GM19351 (cell line): ENCODE measurements around the gene MT1B.

Source experiments
- ATAC-seq: cut with Tn5 transposase; IDR thresholded peaks from one replicate; pipeline ENCODE4 v1.9.1; 2021; ENCODE audit warnings: mild to moderate bottlenecking, moderate library complexity; ENCODE audit not compliant: unreplicated experiment

Gene MT1B

DNA sequence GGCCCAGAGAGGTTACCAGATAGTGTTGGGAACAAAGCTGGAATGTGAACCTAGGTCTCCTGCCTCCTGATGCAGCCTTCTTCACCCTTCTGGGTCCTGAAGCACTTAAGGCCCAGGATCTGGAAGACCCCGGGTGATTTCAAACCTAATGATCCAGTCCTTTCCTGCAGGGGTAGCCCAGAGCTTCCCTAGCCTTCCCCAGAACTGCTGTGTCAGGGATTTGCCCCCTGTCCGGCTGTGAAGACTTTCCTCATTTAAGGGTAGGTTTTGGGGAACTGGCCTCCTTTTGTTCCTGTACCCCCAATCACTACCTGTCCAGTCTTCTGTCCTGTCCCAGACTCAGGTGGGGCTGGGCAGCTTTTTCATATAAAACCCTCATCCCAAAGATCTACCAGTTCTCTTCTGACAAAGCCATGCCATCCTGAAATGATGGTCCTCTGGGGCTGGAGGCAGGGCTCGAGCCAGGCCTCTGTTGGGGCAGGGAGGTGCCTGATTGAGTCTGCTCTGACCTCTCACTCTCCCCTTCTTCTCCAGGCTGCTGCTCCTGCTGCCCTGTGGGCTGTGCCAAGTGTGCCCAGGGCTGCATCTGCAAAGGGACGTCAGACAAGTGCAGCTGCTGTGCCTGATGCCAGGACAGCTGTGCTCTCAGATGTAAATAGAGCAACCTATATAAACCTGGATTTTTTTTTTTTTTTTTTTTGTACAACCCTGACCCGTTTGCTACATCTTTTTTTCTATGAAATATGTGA is 31.9 kb downstream of the MT1B start:
- ATAC-seq: no peak

DNA sequence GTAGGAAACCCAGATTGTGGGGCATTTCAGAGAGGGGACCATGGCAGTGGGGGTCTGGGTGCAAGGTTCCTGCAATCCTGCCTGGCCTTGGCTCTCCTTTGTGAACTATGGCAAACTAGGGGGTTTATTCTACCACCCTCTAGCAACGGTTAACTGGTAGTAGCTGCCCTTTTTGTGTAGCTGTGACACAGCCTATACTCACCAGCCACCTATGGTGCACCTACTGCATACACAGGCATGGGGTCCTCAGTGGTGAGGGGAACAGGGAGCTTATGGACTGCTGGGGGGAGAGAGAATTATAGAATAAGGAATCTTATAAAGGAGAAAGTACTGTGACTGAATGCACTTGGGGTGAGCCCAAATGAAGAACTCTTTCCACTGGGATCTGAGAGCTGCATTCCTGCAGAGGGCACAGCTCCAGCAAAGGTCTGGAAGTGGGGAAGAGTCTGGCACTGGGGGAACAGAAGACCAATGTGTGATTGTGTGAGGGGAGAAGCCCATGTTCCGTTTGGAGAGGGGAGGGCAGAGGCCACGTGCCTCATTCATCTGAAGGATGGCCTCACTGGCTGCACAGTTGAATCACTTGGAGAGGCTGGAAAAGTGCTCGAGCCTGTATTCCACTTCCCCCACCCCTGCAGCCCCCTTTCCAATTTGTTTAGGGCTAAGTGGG is 32.7 kb downstream of the MT1B start:
- ATAC-seq: no peak

DNA sequence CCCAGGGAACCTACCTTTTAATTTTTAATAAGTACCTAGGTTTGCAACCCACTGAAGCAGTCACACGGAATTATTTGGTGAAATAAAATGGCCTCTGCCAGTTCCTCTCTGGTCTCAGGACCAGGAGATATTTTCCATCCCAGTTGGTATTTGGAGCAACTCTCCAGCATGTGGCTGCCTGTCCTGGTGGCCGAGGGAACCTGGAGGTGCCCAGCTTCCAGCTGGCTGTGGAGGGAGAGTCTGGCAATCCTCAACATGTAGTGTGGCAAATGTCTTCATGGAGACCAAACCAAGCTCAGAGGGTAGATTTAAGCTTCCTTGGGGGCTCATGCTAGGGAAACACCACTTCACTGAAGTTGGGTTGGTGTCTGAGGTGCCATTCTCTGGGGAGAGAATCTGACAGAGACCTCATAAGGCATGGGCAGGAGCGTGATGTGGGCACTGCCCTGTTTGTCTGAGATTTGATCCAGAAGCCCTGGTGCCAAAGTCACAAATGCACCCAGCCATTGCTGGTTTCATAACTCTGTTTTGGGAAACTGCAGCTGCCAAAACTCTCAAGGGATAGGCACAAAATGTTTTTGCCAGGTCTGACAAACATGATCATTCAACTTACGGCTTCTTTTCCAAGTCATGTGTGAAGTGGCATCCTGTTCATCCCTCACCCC is 33.4 kb downstream of the MT1B start:
- no peak for ATAC-seq

- ATAC-seq: no peak
These were observed 35.1 kb downstream of the MT1B start for GRCh38 chr16:56686758-56687157.

- no peak for ATAC-seq
These were observed 37.1 kb downstream of the MT1B start for GRCh38 chr16:56688762-56689161.

GRCh38 chr16:56689171-56689570 is 37.5 kb downstream of the MT1B start:
- no peak for ATAC-seq

DNA sequence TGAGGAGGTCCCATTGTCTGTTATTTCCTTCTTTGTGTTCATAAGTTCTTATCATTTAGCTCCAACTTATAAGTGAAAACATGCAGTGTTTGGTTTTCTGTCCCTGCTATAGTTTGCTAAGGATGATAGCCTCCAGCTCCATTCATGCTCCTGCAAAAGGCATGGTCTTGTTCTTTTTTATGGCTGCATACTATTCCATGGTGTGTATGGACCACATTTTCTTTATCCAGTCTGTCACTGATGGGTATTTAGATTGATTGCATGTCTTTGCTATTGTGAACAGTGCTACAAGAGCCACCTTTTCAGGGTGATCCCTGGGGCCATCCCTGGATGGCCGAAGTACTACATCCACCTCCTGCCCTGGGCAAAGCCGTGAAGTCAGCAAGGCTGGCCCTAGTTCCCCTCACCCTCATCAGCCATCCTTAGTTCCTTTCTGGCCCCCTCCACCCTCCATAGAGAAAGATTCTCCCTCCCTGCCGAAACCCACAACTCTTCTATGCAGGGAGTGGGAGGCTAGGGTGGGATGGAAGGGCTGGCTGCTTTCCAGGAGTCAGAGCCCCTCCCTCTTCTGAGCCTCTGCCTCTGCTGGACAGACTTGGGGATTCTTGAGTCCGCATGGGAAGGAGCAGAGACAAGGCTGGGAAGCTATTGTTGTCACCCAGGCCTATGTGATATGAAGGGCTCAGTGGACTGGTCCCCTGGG is 38.9 kb downstream of the MT1B start:
- no peak for ATAC-seq

GRCh38 chr16:56691885-56692284 is 40.2 kb downstream of the MT1B start:
- no peak for ATAC-seq

GRCh38 chr16:56695246-56695645 is 43.6 kb downstream of the MT1B start:
- ATAC-seq: no peak

DNA sequence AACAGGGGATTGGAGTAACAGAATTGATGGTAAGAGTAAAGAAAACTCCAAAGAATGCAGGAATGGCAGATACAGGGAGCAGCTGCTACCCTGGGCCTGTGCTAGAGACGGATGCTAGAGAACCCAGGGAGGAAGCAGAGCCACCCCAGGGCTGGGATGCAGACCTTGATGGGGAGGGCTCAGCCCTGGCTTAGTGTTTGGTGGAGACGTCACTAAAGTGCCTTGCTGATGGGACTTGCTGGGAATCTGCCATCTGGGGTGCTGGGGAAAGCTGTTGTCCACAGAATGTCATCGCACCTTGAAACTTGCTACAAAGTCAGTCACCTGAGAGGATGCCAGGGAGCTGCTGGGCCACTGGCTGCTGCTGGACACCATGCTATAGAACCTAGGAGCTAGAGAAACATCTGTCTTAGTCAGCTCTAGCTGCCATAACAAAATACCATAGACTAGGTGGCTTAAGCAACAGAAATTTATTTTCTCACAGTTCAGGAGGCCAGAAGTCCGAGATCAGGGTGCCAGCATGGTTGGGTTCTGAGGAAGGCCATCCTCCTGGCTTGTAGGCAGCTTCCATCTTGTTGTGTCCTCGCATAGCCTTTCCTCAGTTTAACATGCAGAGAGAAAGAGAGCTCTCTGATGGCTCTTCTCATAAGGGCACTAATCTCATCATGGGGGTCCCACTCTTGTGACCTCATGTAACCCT is 45.9 kb downstream of the MT1B start:
- no peak for ATAC-seq

- ATAC-seq: no peak
These were observed 48.5 kb downstream of the MT1B start for GRCh38 chr16:56700195-56700594.

DNA sequence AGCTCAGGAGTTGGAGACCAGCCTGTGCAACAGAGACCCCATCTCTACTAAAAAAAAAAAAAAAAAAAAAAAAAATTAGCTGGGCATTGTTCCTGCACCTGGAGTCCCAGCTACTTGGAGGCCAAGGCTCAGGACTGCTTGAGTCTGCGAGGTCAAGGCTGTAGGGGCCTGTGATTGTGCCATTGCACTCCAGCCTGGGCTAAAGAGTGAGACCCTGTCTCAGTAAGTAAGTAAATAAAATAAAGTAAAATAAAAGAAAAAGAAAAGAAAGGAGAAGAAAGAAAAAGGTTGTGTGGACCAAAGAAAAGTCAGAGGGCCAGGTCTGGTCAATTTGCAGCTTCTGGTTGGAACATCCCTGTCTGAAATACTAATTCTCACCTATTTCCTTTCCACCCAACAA is 48.9 kb downstream of the MT1B start:
- ATAC-seq: no peak

DNA sequence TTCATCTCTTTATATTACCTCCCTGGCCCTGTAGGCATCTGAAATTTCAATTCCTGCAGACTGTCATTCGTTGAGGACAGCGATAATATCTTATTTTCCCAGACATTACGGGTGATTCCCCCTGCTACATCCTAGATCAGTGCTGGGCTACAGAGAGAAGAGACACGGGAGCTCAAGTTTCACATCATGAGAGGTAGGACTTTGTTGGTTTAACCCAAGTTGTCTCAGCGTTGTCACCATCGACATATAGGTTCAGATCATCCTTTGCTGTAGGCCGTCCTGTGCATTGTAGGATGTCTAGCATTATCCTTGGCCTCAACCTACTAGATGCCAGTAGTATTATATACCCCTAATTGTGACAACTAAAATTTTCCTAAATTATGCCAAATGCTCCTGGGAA is 49.8 kb downstream of the MT1B start:
- ATAC-seq: no peak
